WERI-Rb-1 (cell line): ENCODE results near the gene TLR3.
A peak's percentile ranks its signal among the peaks of the same experiment; 100 is the strongest.

Source experiments
- DNase-seq: peaks from one replicate; pipeline ENCODE4 v3.0.0-alpha.2; 2020
- H3K27ac ChIP-seq: fragments of 250-450 bp; sonication (Bioruptor Pico); 2 replicates; pipeline ENCODE4 v1.5.1; 2020; ENCODE audit warnings: mild to moderate bottlenecking, moderate library complexity
- H3K27me3 ChIP-seq: fragments of 250-450 bp; sonication (Bioruptor Pico); 2 replicates; pipeline ENCODE4 v1.5.1; 2021; ENCODE audit warnings: mild to moderate bottlenecking, low read depth, moderate library complexity; ENCODE audit not compliant: insufficient read depth, severe bottlenecking
- H3K36me3 ChIP-seq: fragments of 250-450 bp; sonication (Bioruptor Pico); 2 replicates; pipeline ENCODE4 v1.5.1; 2020; ENCODE audit warnings: mild to moderate bottlenecking, moderate library complexity
- H3K4me3 ChIP-seq: 2 replicates; pipeline ENCODE4 v1.5.1; 2011; ENCODE audit warnings: low read depth, mild to moderate bottlenecking, control low read depth, low read length
- H3K9me3 ChIP-seq: fragments of 250-450 bp; sonication (Bioruptor Pico); 2 replicates; pipeline ENCODE4 v1.5.1; 2021; ENCODE audit warnings: mild to moderate bottlenecking, moderate library complexity; ENCODE audit not compliant: severe bottlenecking
- TF ChIP-seq, protein P1 (sequence below): IDR thresholded peaks from 2 replicates; pipeline ENCODE4 v1.5.1; 2011; ENCODE audit warnings: low read depth, mild to moderate bottlenecking, control low read depth, inconsistent platforms, low read length

The TLR3 gene

DNA sequence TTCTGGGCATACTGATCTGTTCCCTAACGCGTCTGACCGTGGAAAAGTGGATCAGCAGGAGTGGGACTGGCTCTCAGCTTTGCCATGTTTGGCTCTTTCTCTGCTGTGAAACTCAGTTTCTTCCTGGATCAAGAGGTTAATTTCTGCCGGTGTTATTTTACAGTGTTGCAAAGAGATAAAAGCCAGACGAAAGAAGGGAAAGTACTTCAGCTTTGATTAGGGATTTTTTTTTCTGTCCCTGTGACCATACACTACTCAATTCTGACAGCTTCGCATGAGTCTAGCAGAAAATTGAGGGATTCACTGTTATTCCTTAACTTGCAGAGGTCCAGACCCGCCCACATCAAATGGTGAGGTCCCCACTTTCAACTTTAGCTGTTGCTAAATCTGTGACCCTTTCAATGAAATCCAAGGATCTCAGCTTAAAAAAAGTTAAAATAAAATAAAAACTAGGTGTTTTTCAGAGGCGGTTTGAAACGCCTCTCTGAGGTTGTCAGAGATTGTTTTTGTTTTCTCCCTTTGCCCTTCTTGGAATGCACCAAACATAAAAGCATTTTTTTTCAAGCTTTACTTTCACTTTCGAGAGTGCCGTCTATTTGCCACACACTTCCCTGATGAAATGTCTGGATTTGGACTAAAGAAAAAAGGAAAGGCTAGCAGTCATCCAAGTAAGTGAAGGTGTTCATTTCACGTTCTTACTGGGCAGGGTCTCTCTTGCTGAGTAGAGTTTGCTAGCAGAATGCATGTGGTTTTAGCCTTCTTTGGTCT, at the start of gene TLR3:
Gene TLR3, plus strand, starts transcription at position 576 of the 768 bp plus-strand sequence. CDS start 7,464 bp downstream, outside the sequence.
- Histone ChIP-seq H3K36me3 (no peaks in the 10 kb centered on the region), H3K27ac (no peak within 1 kb of the TSS), H3K4me3 (no peak within 1 kb of the TSS), H3K9me3 (no peaks in the 10 kb centered on the region), H3K27me3 (peaks cover 22% of the 10 kb centered on the region)
- no peak for DNase-seq
- TF ChIP-seq, protein P1, sequence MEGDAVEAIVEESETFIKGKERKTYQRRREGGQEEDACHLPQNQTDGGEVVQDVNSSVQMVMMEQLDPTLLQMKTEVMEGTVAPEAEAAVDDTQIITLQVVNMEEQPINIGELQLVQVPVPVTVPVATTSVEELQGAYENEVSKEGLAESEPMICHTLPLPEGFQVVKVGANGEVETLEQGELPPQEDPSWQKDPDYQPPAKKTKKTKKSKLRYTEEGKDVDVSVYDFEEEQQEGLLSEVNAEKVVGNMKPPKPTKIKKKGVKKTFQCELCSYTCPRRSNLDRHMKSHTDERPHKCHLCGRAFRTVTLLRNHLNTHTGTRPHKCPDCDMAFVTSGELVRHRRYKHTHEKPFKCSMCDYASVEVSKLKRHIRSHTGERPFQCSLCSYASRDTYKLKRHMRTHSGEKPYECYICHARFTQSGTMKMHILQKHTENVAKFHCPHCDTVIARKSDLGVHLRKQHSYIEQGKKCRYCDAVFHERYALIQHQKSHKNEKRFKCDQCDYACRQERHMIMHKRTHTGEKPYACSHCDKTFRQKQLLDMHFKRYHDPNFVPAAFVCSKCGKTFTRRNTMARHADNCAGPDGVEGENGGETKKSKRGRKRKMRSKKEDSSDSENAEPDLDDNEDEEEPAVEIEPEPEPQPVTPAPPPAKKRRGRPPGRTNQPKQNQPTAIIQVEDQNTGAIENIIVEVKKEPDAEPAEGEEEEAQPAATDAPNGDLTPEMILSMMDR, result no peak

DNA sequence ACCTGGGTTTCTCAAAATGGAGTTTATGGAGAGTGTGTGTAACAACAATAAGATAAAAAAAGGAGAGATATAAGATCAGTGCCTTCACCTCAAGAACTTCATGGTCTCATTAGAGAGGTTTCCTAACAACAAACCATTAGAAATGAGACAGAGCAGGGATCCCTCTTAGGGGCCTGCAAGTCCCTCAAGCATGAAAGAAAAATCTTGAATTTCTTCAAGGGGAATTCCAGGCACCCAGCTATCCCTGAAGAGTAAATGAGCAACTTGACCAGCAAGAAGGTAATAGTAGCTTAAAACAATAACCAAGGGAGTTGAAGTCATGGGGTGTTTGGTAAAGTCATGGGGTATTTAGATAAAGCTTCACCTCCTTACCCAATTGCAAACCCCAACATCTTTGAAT, 49.7 kb upstream of the TLR3 start:
- Histone ChIP-seq H3K4me3 (no peak overlapping the region), H3K9me3 (no peaks in the 10 kb centered on the region), H3K36me3 (no peaks in the 10 kb centered on the region), H3K27me3 (no peaks in the 10 kb centered on the region), H3K27ac (no peak overlapping the region)
- DNase-seq, result no peak
- TF ChIP-seq, protein P1, result no peak

DNA sequence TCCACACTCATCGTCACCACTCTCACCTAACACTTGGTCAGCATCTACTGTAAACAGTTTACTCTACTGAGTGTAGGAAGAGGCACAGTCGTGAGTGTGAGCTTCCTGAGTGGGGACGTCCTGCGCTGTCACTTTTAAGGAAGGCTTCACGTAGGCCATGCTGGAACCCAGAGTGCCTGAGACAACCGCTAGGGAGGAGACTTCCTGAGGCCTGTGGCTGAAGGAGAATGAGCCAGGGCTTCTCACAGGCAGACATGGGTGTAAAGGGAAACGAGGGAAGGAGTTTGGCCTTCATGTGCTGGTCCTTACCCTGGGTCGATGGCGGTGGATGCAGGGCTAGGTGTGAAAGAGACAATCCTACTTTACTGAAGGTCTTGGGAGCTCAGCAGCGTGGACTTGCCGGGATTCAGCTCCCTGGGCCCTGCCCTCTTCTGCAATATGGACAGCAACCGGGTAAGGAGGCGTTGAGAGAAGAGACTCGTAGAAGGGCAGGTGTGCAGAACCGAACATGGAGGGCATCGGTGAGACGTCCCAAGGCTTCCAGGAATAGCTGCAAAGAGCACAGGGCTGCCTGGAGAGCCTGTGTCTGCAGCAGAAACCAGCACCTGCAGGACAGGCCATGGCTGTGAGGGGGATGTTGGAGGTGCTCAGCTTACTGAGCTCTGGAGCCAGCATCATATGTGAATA, 48.7 kb upstream of the TLR3 start:
- TF ChIP-seq, protein P1, result no peak
- Histone ChIP-seq H3K9me3 (no peaks in the 10 kb centered on the region), H3K27me3 (no peaks in the 10 kb centered on the region), H3K27ac (no peak overlapping the region), H3K4me3 (no peak overlapping the region), H3K36me3 (no peaks in the 10 kb centered on the region)
- DNase-seq, result no peak

DNA sequence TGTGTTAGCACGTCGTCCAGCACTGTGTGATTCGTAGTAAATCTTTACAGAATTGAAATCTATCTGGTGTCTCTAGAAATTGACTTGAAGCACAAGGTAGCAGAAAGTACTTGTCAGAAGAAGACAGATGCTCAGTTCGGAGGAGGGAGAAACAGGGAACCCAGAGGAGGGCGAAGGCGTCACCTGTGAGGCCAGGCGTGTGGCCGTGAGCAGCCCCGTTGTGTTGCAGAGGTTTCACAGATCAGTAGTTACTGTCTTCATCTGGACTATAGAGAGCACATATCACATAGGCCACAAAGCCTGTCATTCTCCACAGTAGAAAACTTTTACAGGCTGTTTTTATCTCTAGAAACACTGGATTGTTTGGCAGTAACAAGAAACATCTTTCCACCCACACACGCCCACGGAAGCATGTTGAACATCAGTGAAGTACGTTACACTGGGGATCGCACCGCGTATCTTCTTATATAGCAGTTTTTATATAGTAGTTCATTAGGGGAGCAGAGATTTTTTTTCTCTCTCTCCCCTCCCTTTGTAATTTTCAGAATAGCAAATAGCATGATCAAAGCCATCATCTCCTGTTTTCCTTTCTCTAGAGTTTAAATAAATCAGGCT, 48.1 kb upstream of the TLR3 start:
- no peaks in the 10 kb centered on the region for H3K27me3 ChIP-seq
- no peak for DNase-seq
- H3K27ac ChIP-seq, result no peak overlapping the region
- no peaks in the 10 kb centered on the region for H3K36me3 ChIP-seq
- H3K4me3 ChIP-seq, result no peak overlapping the region
- TF ChIP-seq, protein P1, result no peak
- no peaks in the 10 kb centered on the region for H3K9me3 ChIP-seq

DNA sequence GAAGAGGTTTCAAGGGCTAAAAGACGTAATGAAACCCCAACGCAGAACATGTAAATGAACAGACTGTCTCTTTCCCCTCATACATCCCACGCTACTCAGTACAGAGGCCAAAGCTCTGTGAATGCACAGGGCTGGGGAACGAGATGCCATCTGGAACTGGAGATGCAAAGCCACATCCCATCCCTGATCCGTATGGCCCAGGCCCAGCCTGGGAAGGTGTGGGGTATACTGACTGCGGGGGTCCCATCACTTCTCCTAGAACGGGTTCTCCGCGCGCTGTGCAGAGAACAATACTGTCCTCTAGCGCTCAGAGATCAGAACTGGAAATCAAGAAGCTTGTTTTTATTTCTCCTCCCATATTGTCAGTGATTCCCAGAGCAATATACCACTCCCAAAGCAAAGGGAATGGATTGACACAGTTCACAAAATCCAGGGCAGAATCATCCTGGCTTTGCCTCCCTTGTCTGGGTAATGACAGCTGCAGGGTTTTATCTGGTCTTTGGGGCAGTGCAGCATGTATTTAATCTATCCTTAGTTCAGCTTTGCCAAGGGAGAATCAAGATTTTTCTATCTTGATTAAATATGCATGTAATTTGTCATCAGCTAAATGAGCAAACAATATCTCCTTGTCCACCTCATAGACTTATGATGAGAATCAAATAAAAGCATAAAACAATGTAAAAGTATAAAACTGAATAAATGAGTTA, 47.3 kb upstream of the TLR3 start:
- Histone ChIP-seq H3K36me3 (no peaks in the 10 kb centered on the region), H3K4me3 (no peak overlapping the region), H3K27ac (no peak overlapping the region), H3K9me3 (no peaks in the 10 kb centered on the region), H3K27me3 (no peaks in the 10 kb centered on the region)
- DNase-seq, result peak; percentile 74
- TF ChIP-seq, protein P1, result peak; percentile 98
